Measurements from ENCODE around the gene BICDL2. TPM values are rescaled to one million over a fixed set of nuclear protein-coding genes. Genes with fewer than 3 reads are reported as not detected.

Gene BICDL2
- total RNA-seq, 1 donor from 2014 or later, result 16.3 TPM

- H3K9me3 ChIP-seq, result no peaks in the 10 kb centered on the region
- H3K27me3 ChIP-seq, result peaks cover 77% of the 10 kb centered on the region
- no peaks in the 10 kb centered on the region for H3K36me3 ChIP-seq
- intact Hi-C loops (cut with DNase I), result no loop called here
- DNase-seq (no peak), ATAC-seq (no peak)
- TF ChIP-seq CTCF (IDR thresholded peaks at IDR 0.05), result no peak
- H3K4me3 ChIP-seq, result no peak overlapping the region
- H3K27ac ChIP-seq, result no peak overlapping the region
- peaks cover 12% of the 10 kb centered on the region for H3K4me1 ChIP-seq
Observed at GRCh38 chr16:3042376-3042775, 5.6 kb upstream of the BICDL2 start.

DNA sequence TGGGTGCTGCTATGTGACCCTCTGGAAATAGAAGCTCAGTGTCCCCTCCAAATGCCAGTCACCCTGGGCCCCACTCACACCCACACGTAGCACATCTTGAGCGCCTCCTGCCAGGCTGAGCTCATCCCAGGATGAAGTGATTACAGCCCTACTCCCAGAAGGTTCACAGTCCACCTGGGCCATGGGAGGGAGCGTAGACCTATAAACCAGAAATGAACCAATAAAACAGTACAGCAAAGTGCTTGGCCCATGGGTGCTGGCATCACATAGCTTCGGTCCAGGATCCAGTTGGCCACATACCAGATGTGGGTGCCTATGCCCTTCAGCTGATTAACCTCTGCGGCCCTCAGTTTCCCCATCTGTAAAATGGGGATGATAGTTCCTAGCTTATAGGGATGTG is 2.2 kb upstream of the BICDL2 start:
- DNase-seq (no peak), ATAC-seq (no peak)
- Histone ChIP-seq H3K36me3 (no peaks in the 10 kb centered on the region), H3K9me3 (no peaks in the 10 kb centered on the region), H3K27ac (no peak overlapping the region), H3K27me3 (peaks cover 69% of the 10 kb centered on the region), H3K4me1 (no peaks in the 10 kb centered on the region), H3K4me3 (no peak overlapping the region)
- no peak for TF ChIP-seq CTCF (IDR thresholded peaks at IDR 0.05)
- intact Hi-C loops (cut with DNase I), result no loop called here

DNA sequence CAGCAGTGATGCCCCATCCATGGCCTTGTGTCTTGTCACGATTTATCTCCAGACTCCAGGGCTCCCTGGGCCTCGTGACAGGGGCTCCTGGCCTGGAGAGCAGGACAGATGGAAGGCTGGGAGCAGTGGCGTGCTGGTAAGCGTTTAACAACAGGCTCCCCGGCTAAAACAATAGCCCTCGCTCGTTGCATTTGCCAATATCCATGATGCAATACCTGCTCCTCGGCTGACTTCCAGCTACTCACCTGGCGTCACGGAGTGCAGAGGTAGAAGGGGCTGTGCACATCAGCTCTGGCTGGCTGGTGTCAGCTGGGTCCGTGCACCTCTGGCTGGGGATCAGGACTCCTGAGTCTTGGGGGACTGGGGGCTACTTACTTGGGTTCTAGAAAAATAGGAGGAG is 1.5 kb upstream of the BICDL2 start:
- Histone ChIP-seq H3K27me3 (peaks cover 62% of the 10 kb centered on the region), H3K27ac (no peak overlapping the region)
- ATAC-seq, result peak; percentile 39

DNA sequence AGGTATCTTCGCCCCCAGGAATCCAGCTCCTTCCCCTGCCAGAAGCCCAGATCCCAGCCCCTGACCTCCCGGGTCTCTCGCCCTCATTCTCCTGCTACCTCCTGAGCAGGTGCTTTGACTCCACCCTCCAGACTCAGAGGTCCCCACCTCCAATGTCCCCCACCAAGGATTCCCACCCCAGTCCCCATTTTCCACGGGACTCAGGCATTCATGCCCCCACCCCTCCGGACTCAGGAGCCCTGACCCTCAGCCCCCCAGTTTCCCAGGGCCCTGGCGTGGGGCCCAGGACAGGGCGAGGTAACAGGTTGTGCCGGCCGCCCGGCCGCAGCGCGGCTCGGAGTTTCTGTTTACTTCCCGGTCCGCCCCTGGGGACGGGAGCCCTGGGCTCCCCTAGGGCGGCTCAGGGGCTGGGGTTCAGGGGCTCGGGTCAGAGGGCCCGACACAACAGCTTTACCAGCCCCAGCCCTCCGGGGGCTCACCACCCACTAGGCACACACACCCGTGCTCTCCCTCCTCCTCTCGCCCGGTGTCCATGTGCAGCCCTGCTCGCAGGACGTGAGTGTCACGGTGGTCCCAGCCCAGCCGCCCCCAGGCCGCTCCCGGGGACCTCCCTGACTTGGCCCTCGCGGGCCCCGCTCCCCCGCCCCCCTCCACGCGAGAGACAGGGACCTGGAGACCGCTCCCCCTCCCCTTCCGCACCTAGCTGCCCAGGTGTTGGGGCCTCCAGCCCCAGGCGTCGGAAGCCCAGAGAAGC is 595 bp downstream of the BICDL2 start:
- H3K4me3 ChIP-seq, result peak overlapping the region; percentile 46
- peak overlapping the region; percentile 36 for H3K27ac ChIP-seq
- ATAC-seq, result peak; percentile 51

More for the DNA sequence above, 1.5 kb upstream of the BICDL2 start:
- Histone ChIP-seq H3K36me3 (no peaks in the 10 kb centered on the region), H3K4me1 (no peaks in the 10 kb centered on the region), H3K4me3 (no peak overlapping the region), H3K9me3 (no peaks in the 10 kb centered on the region)
- intact Hi-C loops (cut with DNase I), result no loop called here
- peak; percentile 75 for DNase-seq
- TF ChIP-seq CTCF (IDR thresholded peaks at IDR 0.05), result no peak

DNA sequence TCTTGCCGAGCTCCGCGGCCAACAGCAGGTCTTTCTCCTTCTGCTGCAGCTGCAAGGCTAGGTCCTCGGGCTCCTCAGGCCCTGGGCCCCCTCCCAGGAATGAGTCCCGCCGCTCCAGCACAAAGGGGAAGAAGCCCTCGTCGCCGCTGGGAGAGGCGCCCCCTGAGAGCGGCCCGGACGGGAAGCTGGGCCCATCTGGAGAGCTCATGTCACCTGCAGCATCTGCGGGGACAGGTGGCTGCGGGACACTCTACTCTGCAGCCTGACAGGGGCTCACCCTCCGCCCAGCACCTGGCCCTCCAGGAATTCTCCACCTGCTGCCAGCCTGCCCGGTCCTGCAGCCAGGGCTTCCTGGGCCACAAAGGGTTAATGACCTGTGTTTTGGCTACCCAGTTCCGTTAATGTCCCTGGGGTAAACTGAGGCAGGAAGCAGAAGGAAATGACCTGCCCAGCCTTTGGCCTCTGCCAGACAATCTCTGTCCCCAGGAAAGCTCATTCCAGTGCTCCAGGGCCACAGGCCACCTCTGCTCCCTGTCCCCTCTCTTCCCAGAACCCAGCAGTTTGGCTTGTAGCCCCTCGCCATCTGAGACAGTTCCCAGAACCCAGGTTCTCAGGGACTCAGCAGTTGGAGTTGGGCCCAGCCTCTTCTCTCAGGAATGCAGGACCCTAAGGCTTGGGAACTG is 1.3 kb downstream of the BICDL2 start:
- intact Hi-C loops (cut with DNase I), result no loop called here
- ATAC-seq, result no peak
- H3K9me3 ChIP-seq, result no peaks in the 10 kb centered on the region
- no peaks in the 10 kb centered on the region for H3K36me3 ChIP-seq
- H3K4me3 ChIP-seq, result peak overlapping the region; percentile 46
- H3K27me3 ChIP-seq, result peaks cover 55% of the 10 kb centered on the region
- TF ChIP-seq CTCF (IDR thresholded peaks at IDR 0.05), result no peak
- H3K27ac ChIP-seq, result no peak overlapping the region
- no peaks in the 10 kb centered on the region for H3K4me1 ChIP-seq
- no peak for DNase-seq

More for the DNA sequence above, 595 bp downstream of the BICDL2 start:
- intact Hi-C loops (cut with DNase I), result no loop called here
- Histone ChIP-seq H3K9me3 (no peaks in the 10 kb centered on the region), H3K4me1 (no peaks in the 10 kb centered on the region), H3K27me3 (peaks cover 52% of the 10 kb centered on the region), H3K36me3 (no peaks in the 10 kb centered on the region)
- peak; percentile 77 for DNase-seq
- no peak for TF ChIP-seq CTCF (IDR thresholded peaks at IDR 0.05)
